Vagina (tissue), 2 donors: ENCODE results near the gene ALDH18A1.

Experiments used
- POLR2A ChIP-seq, 2 donors: fragments of 450-650 bp; IDR thresholded peaks; one replicate each; pipeline ENCODE4 v1.6.1; 2017; ENCODE audit warnings: antibody characterized with exemption in 2 of 2, mild to moderate bottlenecking in 2 of 2, moderate library complexity in 2 of 2
- POLR2AphosphoS5 ChIP-seq, 2 donors: sonication (generic); formaldehyde crosslinking; IDR thresholded peaks; one replicate each; pipeline ENCODE4 v1.9.0; 2017; ENCODE audit warnings: antibody characterized with exemption in 2 of 2, mild to moderate bottlenecking in 2 of 2, low read depth in 1 of 2; ENCODE audit not compliant: insufficient read depth in 1 of 2
- TF ChIP-seq, protein P1 (sequence below), 3 experiments: fragments of 450-650 bp in 2 of 3; fragments of 200-600 bp in 1 of 3; sonication (generic) in 1 of 3; IDR thresholded peaks; one replicate each; pipeline ENCODE4 v1.5.1; 2017 to 2019; ENCODE audit warnings: antibody characterized with exemption in 3 of 3, mild to moderate bottlenecking in 2 of 3, moderate library complexity in 2 of 3

DNA sequence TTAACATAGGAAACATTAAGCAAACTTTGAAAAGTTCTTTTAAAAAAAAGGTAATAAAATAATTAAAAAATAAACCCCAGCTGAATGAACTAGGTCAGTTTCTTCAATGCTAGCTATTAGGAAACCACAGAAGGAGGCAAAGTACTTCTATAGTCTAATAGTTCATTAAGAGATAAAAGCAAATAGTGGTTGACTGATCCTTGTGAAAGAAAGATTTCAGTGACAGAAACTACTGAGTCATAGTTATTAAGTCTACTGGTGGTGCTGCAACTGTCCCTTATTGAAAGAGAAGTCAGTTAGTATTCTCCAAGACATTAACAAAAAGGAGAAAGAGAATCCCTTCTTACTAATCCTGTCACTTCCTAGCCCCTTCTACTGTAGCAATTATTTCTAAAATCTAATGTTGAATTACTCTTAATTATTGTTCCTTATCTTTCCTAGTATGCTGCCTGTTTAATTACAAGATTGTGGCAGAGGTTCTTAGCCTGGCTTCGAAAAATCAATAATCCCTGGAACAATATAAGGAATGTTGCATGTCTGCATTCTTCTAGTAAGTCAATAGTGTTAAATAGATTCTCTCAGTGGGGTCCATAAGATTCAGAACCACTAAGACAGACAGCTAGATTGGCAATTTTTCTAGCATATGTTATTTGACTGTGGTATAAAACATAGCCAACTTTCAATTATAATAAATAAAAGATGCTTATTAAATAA, 19.0 kb upstream of the ALDH18A1 start:
- no peak for TF ChIP-seq POLR2A (IDR thresholded peaks at IDR 0.05)
- TF ChIP-seq, protein P1, sequence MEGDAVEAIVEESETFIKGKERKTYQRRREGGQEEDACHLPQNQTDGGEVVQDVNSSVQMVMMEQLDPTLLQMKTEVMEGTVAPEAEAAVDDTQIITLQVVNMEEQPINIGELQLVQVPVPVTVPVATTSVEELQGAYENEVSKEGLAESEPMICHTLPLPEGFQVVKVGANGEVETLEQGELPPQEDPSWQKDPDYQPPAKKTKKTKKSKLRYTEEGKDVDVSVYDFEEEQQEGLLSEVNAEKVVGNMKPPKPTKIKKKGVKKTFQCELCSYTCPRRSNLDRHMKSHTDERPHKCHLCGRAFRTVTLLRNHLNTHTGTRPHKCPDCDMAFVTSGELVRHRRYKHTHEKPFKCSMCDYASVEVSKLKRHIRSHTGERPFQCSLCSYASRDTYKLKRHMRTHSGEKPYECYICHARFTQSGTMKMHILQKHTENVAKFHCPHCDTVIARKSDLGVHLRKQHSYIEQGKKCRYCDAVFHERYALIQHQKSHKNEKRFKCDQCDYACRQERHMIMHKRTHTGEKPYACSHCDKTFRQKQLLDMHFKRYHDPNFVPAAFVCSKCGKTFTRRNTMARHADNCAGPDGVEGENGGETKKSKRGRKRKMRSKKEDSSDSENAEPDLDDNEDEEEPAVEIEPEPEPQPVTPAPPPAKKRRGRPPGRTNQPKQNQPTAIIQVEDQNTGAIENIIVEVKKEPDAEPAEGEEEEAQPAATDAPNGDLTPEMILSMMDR (IDR thresholded peaks at IDR 0.05): no peak
- no peak for TF ChIP-seq POLR2AphosphoS5 (IDR thresholded peaks at IDR 0.05; ENCODE audit: insufficient read depth in 1 of 2, low read depth in 1 of 2)
